OCI-LY7 (cell line): ENCODE data around the gene XYLT1. TPM values are rescaled to one million over a fixed set of nuclear protein-coding genes. Genes with fewer than 3 reads are reported as not detected.

Experiments used
- BruUV-seq: library from RNA; stranded (reverse); fragments of 400-500 nt; replicated peaks from 2 replicates; lab custom pipeline; 2021; lab: Mats Ljungman, UMichigan
- CTCF ChIA-PET: fragments of 300-600 bp; sonication (Branson Sonifier 250); formaldehyde crosslinking; loops from one replicate; lab custom pipeline; 2022; ENCODE audit warnings: antibody characterized with exemption; ENCODE audit not compliant: unreplicated experiment; lab: Charles Lee
- POLR2A ChIA-PET: fragments of 300-600 bp; sonication (Branson Sonifier 250); formaldehyde crosslinking; loops from one replicate; lab custom pipeline; 2022; ENCODE audit warnings: antibody characterized with exemption; lab: Charles Lee
- DNase-seq: peaks from one replicate; pipeline ENCODE4 v3.0.0-alpha.2; 2015; ENCODE audit warnings: low spot score
- H2AFZ ChIP-seq: fragments of 200-600 bp; sonication (generic), shearing (Covaris generic); 2 replicates; pipeline ENCODE4 v1.6.1; 2014; ENCODE audit warnings: mild to moderate bottlenecking, antibody characterized with exemption, low read length, moderate library complexity
- H3K27ac ChIP-seq: fragments of 200-600 bp; sonication (generic); 2 replicates; pipeline ENCODE4 v1.5.1; 2014; ENCODE audit warnings: mixed run types, low read depth, mild to moderate bottlenecking, moderate library complexity, low read length, inconsistent platforms; ENCODE audit not compliant: poor library complexity, severe bottlenecking
- H3K36me3 ChIP-seq: fragments of 200-600 bp; sonication (generic); 2 replicates; pipeline ENCODE4 v1.6.1; 2014; ENCODE audit warnings: mild to moderate bottlenecking, antibody characterized with exemption, low read length, moderate library complexity, mixed read lengths; ENCODE audit not compliant: insufficient read depth
- H3K4me1 ChIP-seq: fragments of 200-600 bp; sonication (generic); 2 replicates; pipeline ENCODE4 v1.5.1; 2014; ENCODE audit warnings: mild to moderate bottlenecking, low read length; ENCODE audit not compliant: insufficient read depth, poor library complexity, severe bottlenecking
- H3K4me2 ChIP-seq: fragments of 200-600 bp; sonication (generic); 2 replicates; pipeline ENCODE4 v1.6.1; 2014; ENCODE audit warnings: mild to moderate bottlenecking, low read length
- H3K4me3 ChIP-seq: fragments of 200-600 bp; sonication (generic); 2 replicates; pipeline ENCODE4 v1.5.1; 2014; ENCODE audit warnings: mild to moderate bottlenecking, low read depth, low read length; ENCODE audit not compliant: poor library complexity, severe bottlenecking
- H3K79me2 ChIP-seq: fragments of 200-600 bp; sonication (generic); 2 replicates; pipeline ENCODE4 v1.6.1; 2016; ENCODE audit warnings: low read depth, mild to moderate bottlenecking, low read length, moderate library complexity, mixed read lengths; ENCODE audit not compliant: insufficient read depth
- H3K9me2 ChIP-seq: fragments of 200-600 bp; sonication (generic); 2 replicates; pipeline ENCODE4 v1.6.1; 2016; ENCODE audit warnings: mild to moderate bottlenecking, low read length, mixed read lengths; ENCODE audit not compliant: insufficient read depth
- H3K9me3 ChIP-seq: fragments of 200-600 bp; sonication (generic); 2 replicates; pipeline ENCODE4 v1.6.1; 2014; ENCODE audit warnings: mild to moderate bottlenecking, mixed run types, low read length, mixed read lengths
- H4K20me1 ChIP-seq: fragments of 200-600 bp; sonication (generic); 2 replicates; pipeline ENCODE4 v1.6.1; 2014; ENCODE audit warnings: mild to moderate bottlenecking, antibody characterized with exemption, low read length, moderate library complexity, mixed read lengths; ENCODE audit not compliant: insufficient read depth
- EZH2phosphoT487 ChIP-seq: fragments of 200-600 bp; sonication (generic); IDR thresholded peaks from 2 replicates; pipeline ENCODE4 v1.6.1; 2018; ENCODE audit warnings: low read depth, borderline replicate concordance, mild to moderate bottlenecking, mixed run types, antibody characterized with exemption, low read length, moderate library complexity, mixed read lengths
- intact Hi-C: fragments of 100-400 bp; cut with micrococcal nuclease; formaldehyde crosslinking; loops from one replicate; pipeline ENCODE4 v1.10.0; 2022; ENCODE audit not compliant: unreplicated experiment
- total RNA-seq, 2 experiments: library from RNA; depleted of rRNA in 1 of 2; stranded (reverse); fragments of >200 nt in 1 of 2; shearing (Covaris generic) in 1 of 2; gene quantifications; 2 replicates each; pipeline ENCODE4 v1.2.3, GENCODE V29; 2014 to 2022
- TF ChIP-seq, protein P1 (sequence below): fragments of 200-600 bp; sonication (generic); conservative IDR thresholded peaks from 2 replicates; pipeline ENCODE4 v1.5.1; 2014; ENCODE audit warnings: mild to moderate bottlenecking, antibody characterized with exemption, low read length, moderate library complexity, mixed read lengths

The XYLT1 gene
- total RNA-seq, 2 experiments from 2014 or later = 36.3 to 50.0 TPM

GRCh38 chr16:17440131-17440530, 30.6 kb downstream of the XYLT1 start:
- DNase-seq = no peak
- no peak overlapping the region for H2AFZ ChIP-seq
- H3K9me2 ChIP-seq = no peaks in the 10 kb centered on the region
- no TSS peak for BruUV-seq
- no peaks in the 10 kb centered on the region for H3K9me3 ChIP-seq
- ChIA-PET POLR2A (interaction anchor here (0.5 to 0.7 kb wide), 2 partner anchors 38 to 72 kb away, joined by 3 read pairs; no protein-coding TSS in a partner anchor), CTCF (no interaction called here)
- no peak overlapping the region for H3K4me3 ChIP-seq
- H3K4me1 ChIP-seq = peaks cover 32% of the 10 kb centered on the region
- H3K27ac ChIP-seq = no peak overlapping the region
- intact Hi-C loops = no loop called here
- H3K4me2 ChIP-seq = peak overlapping the region; percentile 43
- peaks cover 5% of the 10 kb centered on the region; the same call in 1 of the 2 replicates for H3K79me2 ChIP-seq
- H4K20me1 ChIP-seq = peaks cover 16% of the 10 kb centered on the region; the same call in 1 of the 2 replicates
- TF ChIP-seq, protein P1, sequence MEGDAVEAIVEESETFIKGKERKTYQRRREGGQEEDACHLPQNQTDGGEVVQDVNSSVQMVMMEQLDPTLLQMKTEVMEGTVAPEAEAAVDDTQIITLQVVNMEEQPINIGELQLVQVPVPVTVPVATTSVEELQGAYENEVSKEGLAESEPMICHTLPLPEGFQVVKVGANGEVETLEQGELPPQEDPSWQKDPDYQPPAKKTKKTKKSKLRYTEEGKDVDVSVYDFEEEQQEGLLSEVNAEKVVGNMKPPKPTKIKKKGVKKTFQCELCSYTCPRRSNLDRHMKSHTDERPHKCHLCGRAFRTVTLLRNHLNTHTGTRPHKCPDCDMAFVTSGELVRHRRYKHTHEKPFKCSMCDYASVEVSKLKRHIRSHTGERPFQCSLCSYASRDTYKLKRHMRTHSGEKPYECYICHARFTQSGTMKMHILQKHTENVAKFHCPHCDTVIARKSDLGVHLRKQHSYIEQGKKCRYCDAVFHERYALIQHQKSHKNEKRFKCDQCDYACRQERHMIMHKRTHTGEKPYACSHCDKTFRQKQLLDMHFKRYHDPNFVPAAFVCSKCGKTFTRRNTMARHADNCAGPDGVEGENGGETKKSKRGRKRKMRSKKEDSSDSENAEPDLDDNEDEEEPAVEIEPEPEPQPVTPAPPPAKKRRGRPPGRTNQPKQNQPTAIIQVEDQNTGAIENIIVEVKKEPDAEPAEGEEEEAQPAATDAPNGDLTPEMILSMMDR = no peak
- TF ChIP-seq EZH2phosphoT487 = no peak
- H3K36me3 ChIP-seq = peaks cover 36% of the 10 kb centered on the region

- Histone ChIP-seq H3K27ac (no peak overlapping the region), H2AFZ (no peak overlapping the region), H3K4me3 (no peak overlapping the region), H3K4me1 (peaks cover 38% of the 10 kb centered on the region), H4K20me1 (peaks cover 19% of the 10 kb centered on the region; the same call in 1 of the 2 replicates), H3K36me3 (peaks cover 31% of the 10 kb centered on the region), H3K4me2 (peak overlapping the region; percentile 43), H3K79me2 (peaks cover 5% of the 10 kb centered on the region; the same call in 1 of the 2 replicates), H3K9me3 (no peaks in the 10 kb centered on the region), H3K9me2 (no peaks in the 10 kb centered on the region)
- POLR2A ChIA-PET = no interaction called here
- intact Hi-C loops = no loop called here
- CTCF ChIA-PET = no interaction called here
- TF ChIP-seq, protein P1 = no peak
- TF ChIP-seq EZH2phosphoT487 = no peak
- peak; percentile 34 for DNase-seq
- BruUV-seq = no TSS peak
These were observed 31.2 kb downstream of the XYLT1 start for GRCh38 chr16:17439580-17439979.

- Histone ChIP-seq H3K79me2 (peaks cover 11% of the 10 kb centered on the region; the same call in 1 of the 2 replicates), H3K9me3 (no peaks in the 10 kb centered on the region), H3K36me3 (peaks cover 31% of the 10 kb centered on the region), H3K9me2 (no peaks in the 10 kb centered on the region), H3K27ac (no peak overlapping the region), H3K4me3 (no peak overlapping the region), H3K4me1 (peaks cover 54% of the 10 kb centered on the region), H4K20me1 (peaks cover 19% of the 10 kb centered on the region; the same call in 1 of the 2 replicates), H3K4me2 (no peak overlapping the region), H2AFZ (no peak overlapping the region)
- ChIA-PET POLR2A (no interaction called here), CTCF (no interaction called here)
- no TSS peak for BruUV-seq
- TF ChIP-seq, protein P1 = no peak
- no peak for TF ChIP-seq EZH2phosphoT487
- intact Hi-C loops = no loop called here
- no peak for DNase-seq
These were observed 32.8 kb downstream of the XYLT1 start for GRCh38 chr16:17437981-17438380.
